ENCODE measurements around the gene NCOA6.

- no peak for TF ChIP-seq CTCF (conservative IDR thresholded peaks at IDR 0.05 in 1 of 2, IDR thresholded peaks at IDR 0.05 in 1 of 2; ENCODE audit: low read depth in 1 of 2, low read length in 2 of 2)
- no peak for TF ChIP-seq EZH2 (IDR thresholded peaks at IDR 0.05; ENCODE audit: low read length, missing control alignments)
These were observed 123.9 kb downstream of the NCOA6 start for GRCh38 chr20:34701405-34702085.
